ENCODE measurements around the gene TAF9B. TPM values are rescaled to one million over a fixed set of nuclear protein-coding genes. Genes with fewer than 3 reads are reported as not detected.
A peak's percentile ranks its signal among the peaks of the same experiment; 100 is the strongest.
"Not testable (repeated sequence)": the region's sequence is repeated elsewhere in the genome, so short reads cannot be mapped to it uniquely, and the experiment has no call there.

The TAF9B gene
- total RNA-seq, 2 experiments from 2014 or later: 10.0 to 18.5 TPM

DNA sequence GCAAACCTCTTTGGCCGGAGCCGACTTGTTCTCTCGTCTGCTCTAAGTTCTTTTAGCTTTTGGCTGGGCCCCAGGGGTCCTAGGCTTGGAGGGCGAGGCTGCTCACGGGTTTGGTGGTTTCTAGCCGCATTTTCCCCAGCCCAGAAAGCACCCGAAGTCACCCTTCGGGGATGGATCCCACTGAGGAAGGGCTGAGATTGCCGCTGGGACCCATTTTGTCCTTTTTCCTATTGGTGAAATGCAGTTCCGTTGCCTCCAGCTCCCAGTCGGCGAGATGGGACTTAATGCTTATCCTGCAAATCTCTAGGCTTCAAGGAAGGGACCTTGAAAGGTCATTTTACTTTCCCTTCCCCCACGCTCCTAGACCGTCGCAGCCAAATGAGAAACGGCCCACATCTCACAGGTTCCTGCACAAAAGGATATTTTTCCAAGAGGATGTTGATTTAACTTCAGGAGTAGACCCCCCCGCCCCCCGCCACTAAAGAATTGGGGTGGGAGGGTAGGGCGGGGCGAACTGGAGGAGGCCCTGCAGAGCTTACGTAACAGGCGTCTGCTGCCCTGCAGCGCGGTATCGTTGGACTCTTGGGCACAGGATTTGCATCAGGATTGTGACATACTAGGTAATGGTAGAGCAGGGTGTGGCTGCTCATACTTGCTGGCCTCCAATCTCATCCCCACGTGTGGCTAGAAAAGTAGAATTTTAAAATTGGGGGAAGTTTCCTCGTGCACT lies 34.8 kb downstream of the TAF9B start:
- Mint-ChIP-seq H3K9me3 (ENCODE audit: low read depth) (no peaks in the 10 kb centered on the region), H3K27ac (peak overlapping the region; percentile 90), H3K36me3 (peaks cover 52% of the 10 kb centered on the region), H3K4me1 (peaks cover 47% of the 10 kb centered on the region), H3K27me3 (no peaks in the 10 kb centered on the region), H3K4me3 (peak overlapping the region; percentile 95)
- ATAC-seq (no peak), DNase-seq (peak; percentile 56)
- CTCF ChIA-PET: interaction anchor here (1.9 to 2.1 kb wide), 2 partner anchors 12 to 205 kb away, joined by 7 to 8 read pairs; partner anchors contain the start of gene COX7B

DNA sequence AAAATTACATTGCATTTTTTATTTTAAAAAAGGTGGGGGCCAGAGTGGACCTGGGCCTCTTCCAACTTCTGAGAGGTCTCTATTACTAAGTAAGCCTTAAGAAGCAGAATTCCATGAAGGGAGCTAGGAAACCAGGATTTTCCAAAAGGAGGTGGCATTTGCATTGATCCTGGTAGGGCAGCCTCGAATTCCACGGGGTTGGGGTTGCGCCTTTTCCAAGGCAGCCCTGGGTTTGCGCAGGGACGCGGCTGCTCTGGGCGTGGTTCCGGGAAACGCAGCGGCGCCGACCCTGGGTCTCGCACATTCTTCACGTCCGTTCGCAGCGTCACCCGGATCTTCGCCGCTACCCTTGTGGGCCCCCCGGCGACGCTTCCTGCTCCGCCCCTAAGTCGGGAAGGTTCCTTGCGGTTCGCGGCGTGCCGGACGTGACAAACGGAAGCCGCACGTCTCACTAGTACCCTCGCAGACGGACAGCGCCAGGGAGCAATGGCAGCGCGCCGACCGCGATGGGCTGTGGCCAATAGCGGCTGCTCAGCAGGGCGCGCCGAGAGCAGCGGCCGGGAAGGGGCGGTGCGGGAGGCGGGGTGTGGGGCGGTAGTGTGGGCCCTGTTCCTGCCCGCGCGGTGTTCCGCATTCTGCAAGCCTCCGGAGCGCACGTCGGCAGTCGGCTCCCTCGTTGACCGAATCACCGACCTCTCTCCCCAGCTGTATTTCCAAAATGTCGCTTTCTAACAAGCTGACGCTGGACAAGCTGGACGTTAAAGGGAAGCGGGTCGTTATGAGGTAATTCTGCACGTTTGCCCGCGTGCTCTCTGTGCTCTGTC lies 35.6 kb downstream of the TAF9B start, which contains the start of gene PGK1:
Gene PGK1, plus strand, starts transcription at position 626 of the 824 bp plus-strand sequence. Its CDS starts 93 bp downstream, at position 719.
- Mint-ChIP-seq H3K27me3 (no peaks in the 10 kb centered on the region), H3K27ac (peak within 1 kb of the TSS; percentile 90), H3K4me3 (peak within 1 kb of the TSS; percentile 95), H3K9me3 (ENCODE audit: low read depth) (no peaks in the 10 kb centered on the region), H3K4me1 (peaks cover 40% of the 10 kb centered on the region), H3K36me3 (peaks cover 46% of the 10 kb centered on the region)
- CTCF ChIA-PET: interaction anchor here (0.9 to 2.1 kb wide), 3 partner anchors 11 to 205 kb away, joined by 3 to 8 read pairs (median 7); partner anchors contain the start of gene COX7B
- DNase-seq (peak; percentile 97), ATAC-seq (peak; percentile 95)

DNA sequence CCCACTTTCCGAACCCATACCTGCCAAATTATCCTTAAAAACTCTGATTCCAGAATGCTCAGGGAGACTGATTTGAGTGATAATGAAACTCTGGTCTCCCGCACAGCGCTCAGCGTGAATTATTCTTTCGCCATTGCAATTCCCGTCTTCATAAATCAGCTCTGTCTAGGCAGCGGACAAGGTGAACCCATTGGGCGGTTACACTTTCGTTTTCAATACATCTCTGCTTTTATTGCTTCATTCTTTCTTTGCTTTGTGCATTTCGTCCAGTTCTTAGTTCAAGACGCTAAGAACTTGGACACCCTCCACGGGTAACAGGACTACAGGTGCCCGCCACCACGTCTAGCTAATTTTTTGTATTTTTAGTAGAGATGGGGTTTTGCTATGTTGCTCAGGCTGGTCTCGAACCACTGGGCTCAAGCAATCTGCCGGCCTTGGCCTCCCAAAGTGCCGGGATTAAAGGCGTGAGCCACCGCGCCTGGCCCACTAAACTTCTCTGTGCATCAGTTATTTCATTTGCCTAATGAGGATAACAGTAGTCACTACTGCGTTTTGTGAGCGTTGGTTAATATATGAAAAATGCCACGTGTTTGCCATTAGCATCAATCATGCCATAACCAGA lies 36.3 kb downstream of the TAF9B start:
- no peaks in the 10 kb centered on the region for H3K9me3 Mint-ChIP-seq (ENCODE audit: low read depth)
- H3K27me3 Mint-ChIP-seq: no peaks in the 10 kb centered on the region
- ATAC-seq: no peak
- DNase-seq: no peak
- peaks cover 38% of the 10 kb centered on the region for H3K36me3 Mint-ChIP-seq
- CTCF ChIA-PET: interaction anchor here (0.9 to 1.9 kb wide), 3 partner anchors 11 to 38 kb away, joined by 3 to 8 read pairs (median 4); no protein-coding TSS in a partner anchor
- peak overlapping the region; percentile 95 for H3K4me3 Mint-ChIP-seq
- H3K27ac Mint-ChIP-seq: peak overlapping the region; percentile 90
- peaks cover 34% of the 10 kb centered on the region for H3K4me1 Mint-ChIP-seq

DNA sequence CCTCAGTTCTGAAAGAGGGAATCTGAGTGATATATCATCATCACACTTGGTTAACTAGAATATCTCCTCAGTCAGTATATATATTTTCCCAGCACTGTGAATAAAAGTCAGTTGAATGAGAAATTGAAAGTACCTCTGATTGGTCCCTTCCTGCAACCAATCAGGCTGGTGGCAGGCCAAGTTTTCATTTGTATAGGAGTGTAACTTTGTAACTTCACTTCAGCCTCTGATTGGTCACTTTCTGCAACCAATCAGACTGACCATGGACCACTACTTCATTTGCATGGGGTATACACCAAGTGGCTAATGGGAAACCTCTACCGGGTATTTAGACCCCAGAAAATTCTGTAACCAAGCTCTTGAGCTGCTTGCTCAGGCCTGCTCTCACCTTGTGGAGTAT lies 37.4 kb downstream of the TAF9B start:
- ATAC-seq (no peak), DNase-seq (peak; percentile 44)
- peak overlapping the region; percentile 90 for H3K27ac Mint-ChIP-seq
- H3K9me3 Mint-ChIP-seq (ENCODE audit: low read depth): no peaks in the 10 kb centered on the region
- no peaks in the 10 kb centered on the region for H3K27me3 Mint-ChIP-seq
- CTCF ChIA-PET: interaction anchor here (1.0 to 1.7 kb wide), 2 partner anchors 10 to 13 kb away, joined by 3 to 4 read pairs; no protein-coding TSS in a partner anchor
- peaks cover 28% of the 10 kb centered on the region for H3K4me1 Mint-ChIP-seq
- no peak overlapping the region for H3K4me3 Mint-ChIP-seq
- H3K36me3 Mint-ChIP-seq: peaks cover 28% of the 10 kb centered on the region

DNA sequence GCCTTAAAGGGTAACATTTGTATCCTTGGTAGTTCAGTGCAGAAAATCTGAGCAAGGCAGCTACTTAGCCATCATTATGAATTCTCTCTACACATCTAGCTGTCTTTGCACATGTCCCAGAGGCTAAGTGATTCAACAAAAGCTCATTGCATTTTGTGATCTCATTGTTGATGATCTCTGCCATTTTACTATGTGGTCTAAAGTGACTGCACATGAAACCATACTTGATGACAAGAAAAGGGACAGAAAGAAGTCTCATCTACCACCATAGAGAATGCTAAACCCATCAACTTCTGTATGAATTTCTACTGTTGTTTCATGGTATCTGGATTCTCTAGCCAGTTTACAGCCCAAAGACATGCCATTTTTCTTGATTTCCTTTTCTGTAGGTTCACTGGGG lies 41.3 kb downstream of the TAF9B start:
- ATAC-seq (no peak), DNase-seq (no peak)
- Mint-ChIP-seq H3K4me3 (no peak overlapping the region), H3K27ac (no peak overlapping the region), H3K27me3 (no peaks in the 10 kb centered on the region), H3K9me3 (ENCODE audit: low read depth) (no peaks in the 10 kb centered on the region), H3K36me3 (peaks cover 6% of the 10 kb centered on the region), H3K4me1 (peaks cover 21% of the 10 kb centered on the region)
- CTCF ChIA-PET: interaction anchor here (1.4 kb wide), 1 partner anchor 199 kb away, joined by 3 read pairs; the partner anchor contains the start of gene COX7B

DNA sequence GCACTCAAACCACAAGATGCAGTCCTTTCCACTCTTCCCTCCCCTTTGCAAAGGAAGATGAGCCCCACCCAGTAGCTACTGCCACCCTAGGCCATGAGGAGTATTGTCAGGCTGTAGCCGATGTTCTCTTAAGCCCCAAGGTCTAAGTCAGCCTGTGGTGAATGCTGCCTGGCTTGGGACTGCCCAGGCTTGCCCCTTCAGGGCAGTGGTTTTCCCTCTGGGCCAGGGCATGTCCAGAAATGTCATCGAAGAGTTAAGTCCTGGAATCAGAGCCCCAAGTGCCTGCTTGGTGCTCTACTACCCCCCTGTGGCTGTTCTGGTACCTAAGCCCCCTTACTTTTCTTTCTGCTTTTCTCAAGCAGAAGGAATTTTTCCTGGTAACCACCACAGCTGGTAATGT lies 47.2 kb downstream of the TAF9B start:
- CTCF ChIA-PET: interaction anchor here (0.6 to 2.9 kb wide), 11 partner anchors 9 to 499 kb away, joined by 3 to 11 read pairs (median 5); partner anchors contain the start of genes ATP7A, COX7B and PGK1
- peak overlapping the region; percentile 24 for H3K27ac Mint-ChIP-seq
- no peaks in the 10 kb centered on the region for H3K9me3 Mint-ChIP-seq (ENCODE audit: low read depth)

DNA sequence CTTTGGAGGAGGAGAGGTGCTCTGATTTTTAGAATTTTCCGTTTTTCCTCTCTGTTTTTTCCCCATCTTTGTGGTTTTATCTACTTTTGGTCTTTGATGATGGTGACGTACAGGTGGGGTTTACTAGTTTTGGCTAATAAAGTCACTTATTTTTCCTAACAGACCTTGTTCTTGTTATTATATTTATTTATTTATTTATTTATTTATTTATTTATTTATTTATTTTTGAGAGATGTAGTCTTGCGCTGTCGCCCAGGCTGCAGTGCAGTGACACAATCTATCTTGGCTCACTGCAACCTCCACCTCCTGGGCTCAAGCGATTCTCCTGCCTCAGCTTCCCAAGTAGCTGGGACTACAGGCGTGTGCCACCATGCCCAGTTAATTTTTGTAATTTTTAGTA lies 58.0 kb downstream of the TAF9B start:
- DNase-seq; H3K4me1 Mint-ChIP-seq; CTCF ChIA-PET; H3K9me3 Mint-ChIP-seq (ENCODE audit: low read depth); H3K4me3 Mint-ChIP-seq; ATAC-seq; H3K27me3 Mint-ChIP-seq; H3K27ac Mint-ChIP-seq: not testable (repeated sequence)
- H3K36me3 Mint-ChIP-seq: peaks cover 14% of the 10 kb centered on the region

More for the DNA sequence above, 47.2 kb downstream of the TAF9B start:
- Mint-ChIP-seq H3K4me1 (peaks cover 12% of the 10 kb centered on the region), H3K27me3 (peaks cover 5% of the 10 kb centered on the region), H3K36me3 (no peaks in the 10 kb centered on the region), H3K4me3 (no peak overlapping the region)
- peak; percentile 80 for ATAC-seq
- DNase-seq: peak; percentile 50

Other genes with a start within 250 kb of the TAF9B start
- 10 to 100 TPM; 40.1 to 44.4 TPM for gene MAGT1, start 244.2 kb downstream of the TAF9B start, total RNA-seq
- gene COX7B, start 240.2 kb downstream of the TAF9B start, total RNA-seq: 100 to 1,000 TPM; 256 to 279 TPM
- 10 to 100 TPM in 1 of 2 experiments, 1 to 10 TPM in 1; 10.0 to 11.9 TPM for gene ATP7A, start 229.0 kb downstream of the TAF9B start, total RNA-seq
- gene PGAM4, start 170.0 kb downstream of the TAF9B start, total RNA-seq: not detected
- gene PGK1, start 35.4 kb downstream of the TAF9B start, total RNA-seq: 100 to 1,000 TPM; 782 to 877 TPM
- 1 to 10 TPM; 1.3 to 2.1 TPM for gene CYSLTR1, start 188.0 kb upstream of the TAF9B start, total RNA-seq